HG03095 (cell line): ENCODE results near the gene NABP1.
A peak's percentile ranks its signal among the peaks of the same experiment; 100 is the strongest.
"Not testable (repeated sequence)": the region's sequence is repeated elsewhere in the genome, so short reads cannot be mapped to it uniquely, and the experiment has no call there.

Experiments
- ATAC-seq: cut with Tn5 transposase; IDR thresholded peaks from one replicate; pipeline ENCODE4 v1.9.1; 2021; ENCODE audit warnings: moderate library complexity; ENCODE audit not compliant: unreplicated experiment

NABP1 gene, protein sequence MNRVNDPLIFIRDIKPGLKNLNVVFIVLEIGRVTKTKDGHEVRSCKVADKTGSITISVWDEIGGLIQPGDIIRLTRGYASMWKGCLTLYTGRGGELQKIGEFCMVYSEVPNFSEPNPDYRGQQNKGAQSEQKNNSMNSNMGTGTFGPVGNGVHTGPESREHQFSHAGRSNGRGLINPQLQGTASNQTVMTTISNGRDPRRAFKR

DNA sequence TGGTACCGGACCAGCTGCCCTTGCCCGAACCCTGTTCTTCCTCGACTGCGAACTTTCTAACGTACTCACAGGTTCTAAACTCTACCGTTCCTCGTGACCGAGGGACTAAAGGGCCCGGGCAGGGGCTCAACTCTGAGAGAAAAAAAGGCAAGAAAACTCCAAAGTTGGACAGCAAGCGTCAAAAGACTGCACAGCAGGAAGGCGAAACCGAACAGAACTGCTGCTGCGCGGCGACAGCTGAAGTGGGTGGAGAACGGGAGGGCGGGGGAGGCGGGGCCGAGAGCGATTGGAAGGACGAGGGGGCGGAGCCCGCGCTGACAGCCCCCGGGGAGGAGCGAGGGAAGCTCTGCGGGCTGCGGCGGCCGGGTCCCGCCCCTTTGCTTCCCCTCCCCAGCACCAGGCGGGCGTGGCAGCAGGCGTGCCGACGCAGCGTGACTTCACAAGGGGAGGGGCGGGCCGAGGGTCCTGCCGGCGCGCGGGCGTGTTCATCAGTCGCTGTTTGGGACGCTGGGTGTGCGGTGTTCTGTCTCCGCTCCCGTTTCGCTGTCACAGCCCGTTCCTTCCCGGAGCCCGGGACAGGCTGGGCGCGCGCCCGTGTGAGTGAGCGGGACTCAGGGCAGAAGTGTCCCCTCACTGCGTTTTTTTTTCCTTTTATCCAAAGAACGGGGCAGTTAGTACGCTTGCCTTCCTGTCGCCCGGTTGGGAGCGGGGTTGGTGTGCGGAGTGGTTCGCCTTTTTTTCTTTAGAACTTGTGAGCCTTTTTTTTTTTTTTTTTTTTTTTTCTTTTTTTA is at the start of gene NABP1:
Gene NABP1, plus strand, starts transcription at position 491 of the 791 bp plus-strand sequence. CDS start 479 bp downstream, outside the sequence.
- ATAC-seq: peak; percentile 65

GRCh38 chr2:191629001-191629453 is 48.9 kb upstream of the NABP1 start:
- ATAC-seq: no peak

DNA sequence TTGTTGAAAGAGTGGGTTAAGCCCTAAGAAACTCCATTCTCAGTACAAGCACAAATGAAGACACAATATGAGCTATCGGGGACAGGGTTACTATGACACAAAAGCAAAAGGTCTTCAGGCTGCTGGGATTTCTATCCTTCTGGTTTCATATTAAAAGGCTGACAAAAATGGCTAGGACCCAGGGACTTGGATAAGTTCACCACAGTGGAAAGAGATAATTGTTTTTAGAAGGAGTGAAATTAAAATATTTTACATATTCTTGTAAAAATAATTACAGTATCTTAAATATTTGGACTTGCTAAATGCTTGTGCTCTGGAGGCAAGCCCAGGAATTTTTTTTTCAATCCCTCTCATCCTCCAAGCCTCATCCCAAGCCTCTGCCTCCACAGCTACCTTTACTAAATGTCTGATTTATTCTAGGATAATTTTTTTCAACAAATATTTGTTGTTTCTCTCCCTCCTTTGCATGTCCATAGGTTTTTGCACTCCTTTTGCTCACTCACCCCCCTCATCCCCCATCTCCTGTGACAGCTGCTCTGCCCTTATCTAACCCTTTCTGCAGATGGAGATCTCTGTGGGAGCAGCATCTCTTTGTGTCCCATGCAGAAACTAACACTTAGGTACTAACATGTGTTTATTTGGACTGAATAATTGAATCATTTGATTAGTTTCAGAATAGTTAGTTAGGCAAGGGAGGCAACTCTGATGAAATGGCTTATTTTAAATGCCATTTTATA is 47.8 kb upstream of the NABP1 start:
- ATAC-seq: no peak

DNA sequence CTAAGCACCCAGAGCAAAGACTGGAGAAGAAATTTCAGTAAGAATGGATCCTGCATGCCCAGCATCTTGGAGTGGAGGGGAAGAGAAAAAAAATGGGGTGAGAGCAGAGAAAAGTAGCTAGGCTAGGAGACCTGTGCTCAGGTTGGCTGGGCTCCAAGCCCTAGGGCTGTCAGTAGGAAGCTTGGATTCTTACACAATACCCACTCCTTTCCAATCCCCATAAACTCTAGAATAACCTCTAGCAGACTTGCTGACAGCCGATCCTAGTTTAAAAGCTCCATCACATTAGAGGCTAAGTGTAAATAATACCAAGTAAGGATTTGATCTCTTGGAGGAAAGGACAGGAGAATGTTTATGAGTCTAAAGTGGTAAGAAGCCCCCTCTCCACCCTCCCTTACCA is 46.2 kb upstream of the NABP1 start:
- ATAC-seq: no peak

DNA sequence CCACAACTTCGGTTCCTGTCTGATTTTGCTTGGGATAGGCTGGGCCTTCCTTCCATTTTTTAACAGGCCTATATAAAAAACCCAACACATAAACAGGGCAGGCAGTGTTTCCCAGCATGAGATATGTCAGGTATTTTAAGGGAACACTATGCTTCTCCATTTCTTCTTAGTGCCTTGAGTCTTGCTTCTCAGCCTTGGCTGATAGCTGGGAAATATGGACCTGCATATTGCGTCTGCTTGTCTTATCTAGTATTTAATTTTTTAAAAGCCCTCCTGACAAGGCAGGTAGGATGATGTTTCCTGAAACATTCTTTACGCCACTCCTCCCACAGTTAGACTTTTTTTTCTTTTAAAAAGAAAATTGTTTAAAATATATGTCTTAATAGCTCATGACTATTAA is 45.5 kb upstream of the NABP1 start:
- ATAC-seq: no peak

- ATAC-seq: no peak
Observed at GRCh38 chr2:191634791-191635190, 43.1 kb upstream of the NABP1 start.

GRCh38 chr2:191635333-191636234 is 42.4 kb upstream of the NABP1 start:
- peak; percentile 83 for ATAC-seq

DNA sequence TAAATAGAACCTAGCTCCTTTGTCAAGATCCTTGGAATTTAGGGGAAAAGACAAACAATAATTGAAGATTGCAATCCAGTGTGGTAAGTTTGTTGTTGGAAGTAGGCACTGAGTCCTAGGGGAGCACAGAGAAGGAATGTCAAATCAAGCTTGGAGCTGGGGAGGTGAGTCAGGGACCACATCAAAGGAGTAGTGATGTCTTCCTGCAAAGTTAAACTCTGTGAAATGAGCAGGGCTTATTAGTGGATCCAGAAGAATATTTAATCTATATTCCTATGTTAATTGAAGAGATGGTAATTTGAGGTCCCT is 41.7 kb upstream of the NABP1 start:
- no peak for ATAC-seq

- no peak for ATAC-seq
Observed at GRCh38 chr2:191636586-191636985, 41.4 kb upstream of the NABP1 start.

DNA sequence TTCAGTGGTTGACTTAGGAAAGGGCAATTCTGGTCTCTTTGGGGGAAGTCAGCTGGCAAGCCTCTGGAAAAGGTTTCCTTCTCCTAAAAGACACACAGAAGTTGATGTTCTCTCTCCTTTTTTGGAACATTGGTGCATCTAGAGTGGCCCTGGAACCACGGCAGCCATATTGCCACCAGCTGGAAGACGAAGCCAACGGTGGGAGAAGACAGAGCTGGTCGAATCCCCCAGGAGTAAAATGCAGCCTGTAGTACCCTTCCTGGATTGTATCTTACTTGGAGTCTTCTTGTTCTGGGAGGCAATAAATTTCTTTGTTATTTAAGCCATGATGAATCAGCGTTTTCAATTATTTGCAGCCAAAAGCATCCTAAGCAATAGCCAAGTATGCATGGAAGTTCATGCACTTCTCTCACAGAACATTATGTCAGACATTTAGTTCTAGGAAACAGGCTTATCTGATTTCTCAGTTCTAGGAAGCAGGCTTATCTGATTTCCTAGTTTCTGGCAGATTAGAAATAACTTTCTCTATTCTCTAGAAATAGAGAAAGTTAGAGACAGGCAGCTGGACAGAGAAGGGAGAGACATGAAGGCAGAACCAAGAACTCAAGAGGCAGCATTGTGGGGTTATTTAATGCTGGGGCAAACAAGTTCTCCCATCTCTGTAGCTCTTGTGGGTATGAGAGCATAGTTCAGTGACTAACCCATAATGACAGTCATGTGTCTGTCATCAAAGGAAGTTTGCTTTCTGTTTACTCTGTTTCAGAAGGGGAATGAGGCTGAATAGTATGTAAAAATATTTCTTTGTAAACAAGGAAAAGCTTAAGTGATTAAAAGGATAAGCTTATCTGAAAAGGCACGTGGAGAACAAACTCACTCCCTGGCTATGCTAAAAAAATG is 40.5 kb upstream of the NABP1 start:
- peak; percentile 67 for ATAC-seq

GRCh38 chr2:191638079-191638801 is 39.7 kb upstream of the NABP1 start:
- peak; percentile 11 for ATAC-seq

DNA sequence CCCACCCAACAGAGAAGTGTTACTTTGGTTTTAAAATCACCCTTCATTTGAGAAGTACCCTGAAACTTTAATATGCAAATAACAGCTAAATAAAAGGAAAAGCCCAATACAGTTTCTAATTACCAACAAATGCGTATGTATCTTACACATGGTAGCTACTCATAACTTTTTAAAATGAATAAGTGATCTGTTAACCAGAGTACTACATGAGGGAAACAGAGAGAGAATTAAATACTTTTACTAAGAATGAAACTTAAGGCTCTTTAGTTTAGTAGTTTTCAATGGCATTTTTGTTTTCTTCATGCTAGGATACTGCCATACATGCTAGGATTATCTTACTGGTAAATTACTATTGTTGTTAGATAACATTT is 39.1 kb upstream of the NABP1 start:
- ATAC-seq: no peak

GRCh38 chr2:191641609-191642008 is 36.3 kb upstream of the NABP1 start:
- ATAC-seq: no peak

DNA sequence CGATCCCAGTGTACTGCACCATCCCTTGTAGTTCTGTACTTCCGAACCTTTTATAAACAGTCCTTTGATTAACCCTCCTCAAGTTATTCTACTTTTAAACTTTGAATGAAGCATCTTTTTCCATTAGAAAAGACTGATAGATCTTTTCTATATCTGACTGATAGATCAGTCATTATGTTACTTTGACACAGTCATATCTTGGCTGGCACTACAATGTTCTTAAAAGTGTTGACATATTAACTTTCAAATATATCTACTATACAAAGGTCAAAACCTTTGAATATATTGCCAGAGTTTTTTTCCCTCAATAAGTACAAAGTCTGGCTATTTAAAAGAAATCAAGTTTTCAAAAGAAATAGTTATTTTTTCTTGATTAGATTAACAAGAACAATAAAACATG is 35.4 kb upstream of the NABP1 start:
- ATAC-seq: no peak

DNA sequence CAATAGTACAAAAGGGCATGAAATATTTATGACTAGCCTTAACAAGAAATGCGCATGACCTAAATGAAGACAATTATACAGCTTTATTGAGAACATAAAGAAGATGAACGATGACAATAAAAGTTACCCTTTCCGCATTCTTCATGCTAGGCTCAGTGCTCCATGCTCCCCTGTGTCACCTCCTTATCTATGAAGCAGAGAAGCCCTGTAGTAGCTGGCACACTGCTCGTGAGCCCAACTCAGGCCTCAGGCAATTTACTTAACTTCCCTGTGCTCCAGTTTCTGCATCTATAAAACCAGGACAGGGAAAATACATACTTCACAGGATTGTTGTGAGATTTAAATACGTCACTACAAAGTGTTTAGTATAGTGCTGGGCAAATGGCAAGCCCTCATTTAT is 34.5 kb upstream of the NABP1 start:
- no peak for ATAC-seq

GRCh38 chr2:191644613-191645012 is 33.3 kb upstream of the NABP1 start:
- not testable (repeated sequence) for ATAC-seq

DNA sequence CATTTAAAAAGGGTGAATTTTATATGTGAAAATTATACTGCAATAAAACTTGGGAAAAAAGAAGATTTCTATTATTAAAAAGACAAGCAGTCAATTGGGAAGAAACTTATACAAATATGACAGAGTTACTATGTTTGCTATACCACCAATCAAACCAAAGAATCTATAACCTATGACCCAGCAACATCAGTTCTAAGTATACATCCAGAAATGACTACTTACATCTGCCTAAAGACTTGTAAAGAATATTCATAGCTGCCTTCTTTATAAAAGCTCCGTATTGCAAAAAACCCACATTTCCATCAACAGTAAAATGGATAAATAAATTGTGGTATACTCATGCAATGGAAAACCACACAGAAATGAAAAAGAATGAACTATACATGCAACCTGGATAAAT is 32.9 kb upstream of the NABP1 start:
- ATAC-seq: no peak

DNA sequence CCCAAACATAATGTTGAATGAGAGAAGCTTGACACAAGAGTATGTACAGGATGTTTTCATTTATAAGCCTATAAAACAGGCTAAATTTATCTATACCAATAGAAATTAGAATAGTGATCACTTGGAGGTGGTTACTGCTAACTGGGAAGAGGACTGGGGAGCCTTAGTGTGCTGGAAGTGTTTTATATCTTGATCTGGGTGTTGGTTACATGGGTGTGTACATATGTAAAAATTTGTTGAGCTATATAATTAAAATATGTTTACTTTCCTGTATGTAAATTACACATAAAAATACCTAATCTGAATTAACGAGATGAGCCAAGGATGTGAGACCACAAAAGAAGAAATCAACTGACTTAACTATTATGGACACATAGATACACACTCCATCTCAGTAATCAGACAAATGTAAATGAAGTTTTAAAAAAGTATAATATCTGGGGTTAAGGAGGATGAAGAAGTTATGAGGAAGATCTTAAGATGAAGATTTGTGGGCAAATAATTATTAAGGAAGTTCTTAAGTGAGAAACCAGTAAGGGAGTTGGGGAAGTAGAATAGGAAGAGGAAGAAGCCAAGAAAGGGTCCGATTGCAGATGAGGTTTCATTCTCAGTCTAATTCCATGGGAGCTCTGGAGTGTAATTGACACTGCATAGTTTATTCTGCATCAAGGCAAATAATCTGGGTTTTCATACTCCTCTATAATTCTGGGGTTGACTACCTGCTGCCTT is 32.3 kb upstream of the NABP1 start:
- ATAC-seq: no peak
